WERI-Rb-1 (cell line): Measurements from ENCODE around the gene NTN4.

Experiments used
- DNase-seq: peaks from one replicate; pipeline ENCODE4 v3.0.0-alpha.2; 2020
- H3K27ac ChIP-seq: fragments of 250-450 bp; sonication (Bioruptor Pico); 2 replicates; pipeline ENCODE4 v1.5.1; 2020; ENCODE audit warnings: mild to moderate bottlenecking, moderate library complexity
- H3K27me3 ChIP-seq: fragments of 250-450 bp; sonication (Bioruptor Pico); 2 replicates; pipeline ENCODE4 v1.5.1; 2021; ENCODE audit warnings: mild to moderate bottlenecking, low read depth, moderate library complexity; ENCODE audit not compliant: insufficient read depth, severe bottlenecking
- H3K36me3 ChIP-seq: fragments of 250-450 bp; sonication (Bioruptor Pico); 2 replicates; pipeline ENCODE4 v1.5.1; 2020; ENCODE audit warnings: mild to moderate bottlenecking, moderate library complexity
- H3K4me3 ChIP-seq: 2 replicates; pipeline ENCODE4 v1.5.1; 2011; ENCODE audit warnings: low read depth, mild to moderate bottlenecking, control low read depth, low read length
- H3K9me3 ChIP-seq: fragments of 250-450 bp; sonication (Bioruptor Pico); 2 replicates; pipeline ENCODE4 v1.5.1; 2021; ENCODE audit warnings: mild to moderate bottlenecking, moderate library complexity; ENCODE audit not compliant: severe bottlenecking
- CTCF ChIP-seq: IDR thresholded peaks from 2 replicates; pipeline ENCODE4 v1.5.1; 2011; ENCODE audit warnings: low read depth, mild to moderate bottlenecking, control low read depth, inconsistent platforms, low read length

The NTN4 gene

GRCh38 chr12:95634622-95635621, 155.6 kb downstream of the NTN4 start:
- Histone ChIP-seq H3K4me3 (no peak overlapping the region), H3K27ac (no peak overlapping the region)
- DNase-seq = no peak

GRCh38 chr12:95633732-95634465, 156.7 kb downstream of the NTN4 start:
- TF ChIP-seq CTCF = no peak

More at GRCh38 chr12:95634622-95635621, 155.6 kb downstream of the NTN4 start:
- no peak for TF ChIP-seq CTCF
- H3K9me3 ChIP-seq = no peaks in the 10 kb centered on the region
- no peaks in the 10 kb centered on the region for H3K36me3 ChIP-seq
- H3K27me3 ChIP-seq = no peaks in the 10 kb centered on the region

GRCh38 chr12:95633049-95633731, 157.4 kb downstream of the NTN4 start:
- DNase-seq = no peak
- no peak for TF ChIP-seq CTCF
- no peaks in the 10 kb centered on the region for H3K36me3 ChIP-seq
- no peaks in the 10 kb centered on the region for H3K27me3 ChIP-seq
- H3K4me3 ChIP-seq = no peak overlapping the region
- no peak overlapping the region for H3K27ac ChIP-seq
- H3K9me3 ChIP-seq = no peaks in the 10 kb centered on the region

More at GRCh38 chr12:95633732-95634465, 156.7 kb downstream of the NTN4 start:
- H3K27me3 ChIP-seq = no peaks in the 10 kb centered on the region
- H3K9me3 ChIP-seq = no peaks in the 10 kb centered on the region
- H3K36me3 ChIP-seq = no peaks in the 10 kb centered on the region
- no peak overlapping the region for H3K27ac ChIP-seq
- no peak for DNase-seq
- no peak overlapping the region for H3K4me3 ChIP-seq

GRCh38 chr12:95630496-95630895, 160.1 kb downstream of the NTN4 start:
- DNase-seq = no peak
- Histone ChIP-seq H3K27me3 (no peaks in the 10 kb centered on the region), H3K27ac (no peak overlapping the region), H3K36me3 (no peaks in the 10 kb centered on the region), H3K4me3 (no peak overlapping the region), H3K9me3 (no peaks in the 10 kb centered on the region)
- no peak for TF ChIP-seq CTCF

- no peak for TF ChIP-seq CTCF
- Histone ChIP-seq H3K9me3 (no peaks in the 10 kb centered on the region), H3K27ac (no peak overlapping the region), H3K36me3 (no peaks in the 10 kb centered on the region), H3K27me3 (no peaks in the 10 kb centered on the region), H3K4me3 (no peak overlapping the region)
- no peak for DNase-seq
These were observed 161.2 kb downstream of the NTN4 start for GRCh38 chr12:95629392-95629791.
